MCF 10A (cell line): ENCODE results near the gene ACOX1. TPM values are rescaled to one million over a fixed set of nuclear protein-coding genes. Genes with fewer than 3 reads are reported as not detected.
A peak's percentile ranks its signal among the peaks of the same experiment; 100 is the strongest.

Experiments used
- BruUV-seq: library from RNA; stranded (reverse); fragments of 400-500 nt; replicated peaks from 2 replicates; lab custom pipeline; 2021; lab: Mats Ljungman, UMichigan
- CTCF ChIA-PET: fragments of 300-600 bp; sonication (Branson Sonifier 250); formaldehyde crosslinking; extraction: SDS; loops from one replicate; lab custom pipeline; 2021; ENCODE audit warnings: antibody characterized with exemption, inconsistent platforms; lab: Yijun Ruan, JAX
- POLR2A ChIA-PET: fragments of 300-600, 350-650 bp; sonication (Branson Sonifier 250); formaldehyde crosslinking; extraction: SDS; loops from one replicate; lab custom pipeline; 2020; ENCODE audit warnings: antibody characterized with exemption, inconsistent platforms; lab: Yijun Ruan, JAX
- DNase-seq: peaks from one replicate; pipeline ENCODE4 v3.0.0-alpha.2; 2018; ENCODE audit not compliant: unreplicated experiment
- H3K27ac Mint-ChIP-seq: one replicate; pipeline ENCODE4 v1.8.0; 2022; ENCODE audit warnings: mild to moderate bottlenecking, low read depth, mixed read lengths; ENCODE audit not compliant: unreplicated experiment
- H3K27me3 Mint-ChIP-seq: one replicate; pipeline ENCODE4 v1.8.0; 2022; ENCODE audit warnings: mixed read lengths; ENCODE audit not compliant: insufficient read depth, unreplicated experiment
- H3K36me3 Mint-ChIP-seq: one replicate; pipeline ENCODE4 v1.8.0; 2022; ENCODE audit warnings: mild to moderate bottlenecking, moderate library complexity, mixed read lengths; ENCODE audit not compliant: insufficient read depth, unreplicated experiment
- H3K4me1 Mint-ChIP-seq: one replicate; pipeline ENCODE4 v1.8.0; 2022; ENCODE audit warnings: mixed read lengths; ENCODE audit not compliant: insufficient read depth, unreplicated experiment
- H3K4me3 Mint-ChIP-seq: one replicate; pipeline ENCODE4 v1.8.0; 2022; ENCODE audit warnings: mild to moderate bottlenecking, moderate library complexity, mixed read lengths; ENCODE audit not compliant: unreplicated experiment
- H3K9me3 Mint-ChIP-seq: one replicate; pipeline ENCODE4 v1.8.0; 2022; ENCODE audit warnings: mixed read lengths; ENCODE audit not compliant: unreplicated experiment
- CTCF ChIP-seq: fragments of 200-600 bp; IDR thresholded peaks from one replicate; pipeline ENCODE4 v1.8.0; 2022; ENCODE audit warnings: antibody characterized with exemption, mild to moderate bottlenecking; ENCODE audit not compliant: unreplicated experiment
- intact Hi-C: fragments of 100-400 bp; cut with micrococcal nuclease; formaldehyde crosslinking; loops from 2 replicates; pipeline ENCODE4 v1.14.1; 2022
- total RNA-seq: library from RNA; stranded (reverse); gene quantifications from 2 replicates; pipeline ENCODE4 v1.2.3, GENCODE V29; 2022

Gene ACOX1
- total RNA-seq, 1 experiment from 2014 or later, result 23.4 TPM

- no peak for TF ChIP-seq CTCF
- DNase-seq, result no peak
- Mint-ChIP-seq H3K4me1 (peaks cover 19% of the 10 kb centered on the region), H3K27me3 (no peaks in the 10 kb centered on the region), H3K4me3 (peak overlapping the region; percentile 74), H3K9me3 (no peaks in the 10 kb centered on the region), H3K27ac (peak overlapping the region; percentile 31), H3K36me3 (peaks cover 37% of the 10 kb centered on the region)
- intact Hi-C loops, result loop anchor here (1.0 to 2.0 kb wide), 2 partner anchors 41 to 131 kb away; partner anchors contain the start of gene WBP2
- POLR2A ChIA-PET, result interaction anchor here (1.0 to 5.0 kb wide), 15 partner anchors 9 to 283 kb away, joined by 3 to 80 read pairs (median 6); partner anchors contain the start of genes GALK1, MRPL38, RECQL5 and SAP30BP
- BruUV-seq, result TSS peak; percentile 10
- CTCF ChIA-PET, result interaction anchor here (0.5 to 2.2 kb wide), 12 partner anchors 8 to 133 kb away, joined by 3 to 12 read pairs (median 4); partner anchors contain the start of gene TRIM47
Observed at GRCh38 chr17:75895370-75896155, 83.4 kb downstream of the ACOX1 start.

- ChIA-PET POLR2A (interaction anchor here (0.7 to 5.0 kb wide), 5 partner anchors 10 to 464 kb away, joined by 3 to 80 read pairs (median 4); partner anchors contain the start of genes MRPL38, TRIM47 and WBP2), CTCF (interaction anchor here (0.6 to 0.9 kb wide), 3 partner anchors 48 to 369 kb away, joined by 3 to 4 read pairs (median 3); partner anchors contain the start of genes LLGL2 and SMIM5)
- Mint-ChIP-seq H3K36me3 (peaks cover 32% of the 10 kb centered on the region), H3K27me3 (no peaks in the 10 kb centered on the region), H3K27ac (no peak overlapping the region), H3K4me3 (no peak overlapping the region), H3K4me1 (peaks cover 19% of the 10 kb centered on the region), H3K9me3 (no peaks in the 10 kb centered on the region)
- intact Hi-C loops, result no loop called here
- no peak for DNase-seq
- no peak for TF ChIP-seq CTCF
- BruUV-seq, result no TSS peak
Observed at GRCh38 chr17:75894049-75894733, 84.8 kb downstream of the ACOX1 start.

- Mint-ChIP-seq H3K36me3 (peaks cover 26% of the 10 kb centered on the region), H3K27ac (no peak overlapping the region), H3K4me3 (no peak overlapping the region), H3K27me3 (no peaks in the 10 kb centered on the region), H3K4me1 (peaks cover 19% of the 10 kb centered on the region), H3K9me3 (no peaks in the 10 kb centered on the region)
- no peak for DNase-seq
- ChIA-PET CTCF (interaction anchor here (0.6 to 0.9 kb wide), 2 partner anchors 47 to 260 kb away, joined by 3 to 4 read pairs; partner anchors contain the start of gene SMIM5), POLR2A (interaction anchor here (0.8 to 5.0 kb wide), 4 partner anchors 11 to 116 kb away, joined by 4 to 80 read pairs (median 26); partner anchors contain the start of genes MRPL38, TRIM47 and WBP2)
- intact Hi-C loops, result no loop called here
- no TSS peak for BruUV-seq
- no peak for TF ChIP-seq CTCF
Observed at GRCh38 chr17:75893305-75894048, 85.5 kb downstream of the ACOX1 start.
